Lung (tissue), 12 donors: ENCODE results near the gene TIAM2. TPM values are rescaled to one million over a fixed set of nuclear protein-coding genes. Genes with fewer than 3 reads are reported as not detected.

ENCODE experiments used
- ATAC-seq: fragments of 200-7000 bp; cut with Tn5 transposase; one replicate; pipeline ENCODE4 v1.9.1; 2020; ENCODE audit warnings: moderate number of reproducible peaks; ENCODE audit not compliant: insufficient read depth, low FRiP score
- DNase-seq, 3 donors: peaks; one replicate each; pipeline ENCODE4 v3.0.0-alpha.2; 2013 to 2017
- H3K27ac ChIP-seq, 2 donors: one replicate each; pipeline ENCODE4 v1.5.1; 2013; ENCODE audit warnings: mild to moderate bottlenecking in 2 of 2, moderate library complexity in 2 of 2, control low read depth in 1 of 2, inconsistent platforms in 1 of 2, low read depth in 1 of 2, low read length in 1 of 2
- H3K27me3 ChIP-seq, 3 donors: one replicate each; pipeline ENCODE4 v1.5.1; 2013; ENCODE audit warnings: low read length in 2 of 3; ENCODE audit not compliant: control insufficient read depth in 3 of 3, insufficient read depth in 3 of 3
- H3K36me3 ChIP-seq, 4 donors: one replicate each; pipeline ENCODE4 v1.5.1; 2013; ENCODE audit warnings: low read length in 4 of 4, mild to moderate bottlenecking in 1 of 4, moderate library complexity in 1 of 4; ENCODE audit not compliant: control insufficient read depth in 4 of 4, insufficient read depth in 4 of 4
- H3K4me1 ChIP-seq, 5 donors: one replicate each; pipeline ENCODE4 v1.5.1; 2013; ENCODE audit warnings: low read length in 5 of 5, mild to moderate bottlenecking in 2 of 5, moderate library complexity in 1 of 5; ENCODE audit not compliant: control insufficient read depth in 5 of 5, insufficient read depth in 5 of 5
- H3K4me3 ChIP-seq: one replicate; pipeline ENCODE4 v1.5.1; 2013; ENCODE audit warnings: mild to moderate bottlenecking, control low read depth, moderate library complexity
- H3K9ac ChIP-seq, 2 donors: one replicate each; pipeline ENCODE4 v1.5.1; 2013; ENCODE audit warnings: low read length in 2 of 2, control low read depth in 1 of 2; ENCODE audit not compliant: insufficient read depth in 1 of 2
- H3K9me3 ChIP-seq, 4 donors: one replicate each; pipeline ENCODE4 v1.5.1; 2013; ENCODE audit warnings: low read length in 3 of 4, mild to moderate bottlenecking in 1 of 4, moderate library complexity in 1 of 4; ENCODE audit not compliant: control insufficient read depth in 4 of 4, insufficient read depth in 3 of 4
- CTCF ChIP-seq: IDR thresholded peaks from 2 replicates; pipeline ENCODE4 v1.5.1; 2012; ENCODE audit warnings: mild to moderate bottlenecking; ENCODE audit errors: control extremely low read depth, extremely low read depth
- WGBS, 2 donors: extraction: QIAGEN DNeasy Blood & Tissue Kit; methylation state at CpG; one replicate each; pipeline ENCODE4 v1.1.7; 2013; 5-methylcytosine and 5-hydroxymethylcytosine counted together
- polyA plus RNA-seq, 2 donors: library from polyadenylated mRNA; stranded (reverse); fragments of 200-250 nt; gene quantifications; one replicate each; pipeline ENCODE4 v1.2.1, GENCODE V29; 2013
- total RNA-seq, 2 donors: library from RNA; depleted of rRNA in 1 of 2; stranded (reverse); fragments of >200 nt in 1 of 2; gene quantifications; one replicate each; pipeline ENCODE4 v1.2.1, GENCODE V29; 2014 to 2021
- donor health status: control.
- donor health status: control.
- donor health status: Bipolar disorder and iron deficiency.
- donor health status: healthy.
- donor health status: DM: yes; HTN: yes; CAD: no.

TIAM2 gene
- total and polyA plus RNA-seq, 4 donors: 1.8 to 17.5 (median 4.1) TPM

DNA sequence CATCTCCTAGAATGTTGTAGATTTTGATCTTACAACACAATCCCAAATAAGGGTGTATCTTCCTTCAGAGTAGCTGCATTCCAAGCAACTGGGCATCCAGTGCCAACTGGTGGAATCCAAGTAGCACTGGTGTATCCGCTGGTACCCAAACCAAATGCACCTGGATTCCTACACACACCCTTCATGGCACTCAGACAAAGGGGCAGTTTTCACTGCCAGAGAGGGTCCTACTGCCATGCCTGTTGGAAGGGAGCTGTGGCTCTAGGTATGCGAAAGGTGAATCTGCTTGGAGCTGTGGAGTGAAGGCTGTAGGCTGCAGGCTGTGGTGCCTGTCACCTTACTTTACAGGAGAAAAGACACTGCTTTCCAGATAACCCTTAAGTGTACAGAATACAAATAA lies 251.7 kb downstream of the TIAM2 start:
- H3K36me3 ChIP-seq: peaks cover 0 to 4% (median 1%) of the 10 kb centered on the region in 4 donors
- H3K9ac ChIP-seq: no peak overlapping the region
- no peaks in the 10 kb centered on the region for H3K27me3 ChIP-seq
- H3K4me1 ChIP-seq: peaks cover 4 to 22% (median 4%) of the 10 kb centered on the region in 5 donors
- H3K4me3 ChIP-seq: no peak overlapping the region
- no peaks in the 10 kb centered on the region for H3K9me3 ChIP-seq
- no peak for ATAC-seq
- no peak for DNase-seq
- no peak for TF ChIP-seq CTCF
- peak overlapping the region in 1 of 2 donors; percentile 61 for H3K27ac ChIP-seq
- WGBS, 2 donors: 94 to 95% methylated on average over 2 of the region's 2 CpGs

DNA sequence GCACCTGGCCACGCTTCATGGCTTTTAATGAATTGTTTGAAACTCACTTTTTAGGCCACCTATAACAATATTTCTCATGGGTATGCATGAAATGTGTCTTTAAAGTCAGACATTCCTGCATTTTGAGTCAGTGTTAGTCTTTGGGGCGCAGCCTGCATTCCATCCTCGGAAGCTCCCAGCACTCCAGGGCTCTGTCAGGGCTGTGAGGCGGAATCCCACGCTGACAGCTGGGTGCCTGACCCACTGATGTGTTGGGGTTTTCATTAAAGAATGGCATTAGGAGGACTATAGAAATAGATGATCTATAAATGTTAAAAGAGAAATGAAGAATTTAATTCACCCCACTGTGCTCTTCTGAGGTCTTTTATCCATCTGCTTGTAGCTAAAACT lies 252.5 kb downstream of the TIAM2 start:
- no peak for ATAC-seq
- Histone ChIP-seq H3K4me3 (no peak overlapping the region), H3K27me3 (no peaks in the 10 kb centered on the region)

GRCh38 chr6:155248008-155249001 lies 253.2 kb downstream of the TIAM2 start:
- Histone ChIP-seq H3K4me3 (no peak overlapping the region), H3K27me3 (no peaks in the 10 kb centered on the region), H3K36me3 (peaks cover 0 to 8% (median 3%) of the 10 kb centered on the region in 4 donors), H3K4me1 (peaks cover 4 to 22% (median 6%) of the 10 kb centered on the region in 5 donors), H3K9me3 (no peaks in the 10 kb centered on the region), H3K27ac (peak overlapping the region in 1 of 2 donors; percentile 92), H3K9ac (peak overlapping the region in 1 of 2 donors; percentile 36)
- DNase-seq (peak; percentile 75 to 86 (median 77)), ATAC-seq (peak; percentile 68)
- peak; percentile 42 for TF ChIP-seq CTCF
- 67 to 78% methylated on average over 30 of the region's 30 CpGs for WGBS, 2 donors

More for the DNA sequence above, 252.5 kb downstream of the TIAM2 start:
- 63 to 81% methylated on average over 5 of the region's 5 CpGs for WGBS, 2 donors
- Histone ChIP-seq H3K27ac (peak overlapping the region in 1 of 2 donors; percentile 92), H3K9ac (no peak overlapping the region), H3K4me1 (peaks cover 4 to 22% (median 4%) of the 10 kb centered on the region in 5 donors), H3K36me3 (peaks cover 0 to 8% (median 1%) of the 10 kb centered on the region in 4 donors), H3K9me3 (no peaks in the 10 kb centered on the region)
- no peak for TF ChIP-seq CTCF
- DNase-seq: peak in 1 of 3 donors; percentile 31
